Measurements from ENCODE around the gene PRKAR2A.

The PRKAR2A gene

DNA sequence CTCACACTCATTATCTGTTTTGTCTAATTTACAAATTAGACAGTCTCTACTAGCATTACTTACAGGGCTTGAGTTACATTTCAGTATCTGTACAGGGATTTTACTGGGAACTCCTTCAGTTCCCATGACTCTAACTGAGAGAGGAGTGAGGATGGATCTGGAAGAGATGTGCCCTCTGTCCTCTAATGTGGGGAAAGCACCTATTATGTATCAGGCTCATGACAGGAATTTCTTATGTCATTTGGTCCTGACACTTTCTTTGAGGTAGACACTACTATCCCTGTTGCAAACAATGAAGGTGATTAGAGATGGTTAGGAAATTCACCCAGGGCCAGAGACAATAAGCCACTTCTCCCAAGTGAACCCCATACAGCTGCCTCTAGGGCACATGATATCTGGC, 151.1 kb downstream of the PRKAR2A start:
- H3K27ac ChIP-seq (ENCODE audit: low read length), result no peak overlapping the region
- no peak overlapping the region for H3K4me3 ChIP-seq (ENCODE audit: low read length)
- H3K4me1 ChIP-seq (ENCODE audit: insufficient read depth, low read length), result peaks cover 5% of the 10 kb centered on the region; the same call in 1 of the 2 replicates
- no peak overlapping the region for H3K9ac ChIP-seq (ENCODE audit: low read depth, low read length)
- H3K36me3 ChIP-seq (ENCODE audit: insufficient read depth, low read depth, low read length), result peaks cover 76% of the 10 kb centered on the region
- no peaks in the 10 kb centered on the region for H3K27me3 ChIP-seq (ENCODE audit: insufficient read depth, low read length)
- no peaks in the 10 kb centered on the region for H3K9me3 ChIP-seq (ENCODE audit: insufficient read depth, low read depth, low read length)
